HG02981 (cell line): Measurements from ENCODE around the gene TMED4.

Experiments
- ATAC-seq: cut with Tn5 transposase; IDR thresholded peaks from one replicate; pipeline ENCODE4 v1.9.1; 2021; ENCODE audit warnings: mild to moderate bottlenecking, moderate library complexity; ENCODE audit not compliant: unreplicated experiment

The TMED4 gene

DNA sequence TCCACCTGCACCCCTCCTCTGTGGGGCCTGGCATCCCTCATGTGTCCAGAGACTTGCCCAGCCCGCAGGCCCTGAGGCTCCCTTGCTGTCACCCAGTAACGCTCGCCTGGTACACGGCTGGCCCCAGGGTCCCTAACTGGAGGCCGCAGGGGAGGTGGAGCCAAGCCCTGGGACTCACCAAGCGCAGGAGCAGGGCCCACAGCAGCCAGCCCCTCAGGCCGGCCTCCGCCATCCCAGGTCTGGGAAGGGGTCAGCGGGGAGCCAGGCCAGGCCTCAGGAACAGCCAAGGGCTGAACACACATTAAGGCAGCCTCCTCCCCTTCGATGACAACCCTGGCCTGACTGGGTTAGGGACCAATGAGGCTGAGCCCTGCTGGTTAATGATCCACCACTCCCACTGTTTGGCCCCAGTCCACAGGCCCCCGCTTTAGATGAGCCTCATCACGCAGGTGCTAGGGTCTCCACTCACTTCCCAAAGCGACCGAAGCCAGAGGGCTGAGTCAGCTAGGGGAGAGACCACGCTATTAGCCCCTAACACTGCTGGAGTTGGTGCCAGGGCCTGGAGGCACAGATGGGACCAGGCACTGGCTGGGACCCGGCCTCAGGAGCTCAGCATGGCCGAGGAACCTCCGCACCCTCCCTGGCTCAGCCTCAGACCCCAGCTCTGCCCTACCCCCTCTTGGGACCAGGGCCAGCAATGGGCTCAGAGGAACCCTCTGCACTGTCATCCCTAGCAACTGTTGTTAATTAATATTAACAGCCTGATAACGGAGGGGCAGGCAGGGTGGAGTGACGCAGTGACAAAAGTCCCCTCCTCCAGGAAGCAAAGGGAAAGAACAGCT is 40.8 kb downstream of the TMED4 start, which contains the start of gene NPC1L1:
TSS of gene NPC1L1 (minus strand) at position 303 of the 842 bp plus-strand sequence. CDS start at position 232, 71 bp downstream.
- no peak for ATAC-seq

DNA sequence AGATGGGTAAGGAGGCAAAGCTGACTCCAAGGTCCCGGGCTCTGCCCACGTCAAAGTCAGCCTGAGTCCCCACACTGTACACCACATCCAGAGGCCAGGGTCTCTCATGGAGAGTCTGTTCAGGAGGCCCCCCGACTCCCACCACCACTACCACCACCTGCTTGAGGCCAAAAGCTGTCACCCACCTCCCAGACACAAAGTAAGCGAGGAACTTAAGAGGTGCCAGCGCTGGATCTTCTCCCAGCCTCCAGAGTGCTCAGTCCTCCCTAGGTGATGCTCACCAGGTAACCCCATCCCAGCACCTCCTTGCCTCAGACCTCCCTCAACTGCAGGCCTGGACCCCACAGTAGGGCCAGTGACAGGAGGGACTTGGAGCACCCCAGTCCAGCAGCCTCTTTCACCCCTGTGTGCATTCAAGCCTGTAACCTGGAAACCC is 41.4 kb downstream of the TMED4 start:
- ATAC-seq, result no peak

DNA sequence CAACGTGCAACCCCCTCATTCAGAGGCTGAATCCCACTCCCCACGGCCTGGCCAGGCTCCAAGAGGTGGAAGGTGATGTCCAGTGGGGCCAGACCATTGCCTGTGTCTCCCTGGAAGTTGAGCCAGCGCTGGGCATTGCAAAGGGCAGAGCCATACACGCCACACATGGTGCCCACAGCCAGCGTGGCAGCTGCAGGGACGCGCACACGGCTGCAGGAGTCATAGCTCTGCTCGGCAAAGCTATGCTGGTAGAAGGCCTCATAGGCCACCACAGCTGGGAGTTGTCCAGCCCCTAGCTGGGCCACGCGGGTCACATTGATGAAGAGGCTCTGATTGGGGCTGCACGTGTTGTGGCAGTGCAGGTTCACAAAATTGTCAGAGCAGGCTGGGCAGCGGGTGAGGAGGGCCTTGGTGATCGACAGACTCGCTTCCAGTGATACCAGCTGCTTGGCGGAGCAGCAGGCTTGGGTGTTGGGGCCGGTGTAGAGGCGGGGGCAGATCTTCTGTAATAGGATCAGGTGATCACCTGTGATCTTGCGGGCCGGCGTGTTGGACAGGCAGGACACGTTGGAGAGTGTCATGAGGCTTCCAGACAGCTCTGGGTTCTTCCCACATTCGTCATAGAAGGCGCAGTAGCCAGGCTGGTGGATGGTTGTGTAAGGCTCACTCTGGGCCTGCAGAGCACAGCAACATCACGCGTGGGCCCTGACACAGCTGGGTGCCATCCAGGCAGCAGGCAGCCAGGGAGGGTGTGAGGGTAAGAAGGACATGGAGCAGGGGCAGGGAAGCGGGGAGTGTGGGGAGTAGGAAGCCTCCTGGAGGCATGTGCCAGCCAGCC is 42.1 kb downstream of the TMED4 start:
- no peak for ATAC-seq

GRCh38 chr7:44538798-44539668 is 43.0 kb downstream of the TMED4 start:
- no peak for ATAC-seq

- ATAC-seq, result no peak
These were observed 43.8 kb downstream of the TMED4 start for GRCh38 chr7:44538093-44538797.

DNA sequence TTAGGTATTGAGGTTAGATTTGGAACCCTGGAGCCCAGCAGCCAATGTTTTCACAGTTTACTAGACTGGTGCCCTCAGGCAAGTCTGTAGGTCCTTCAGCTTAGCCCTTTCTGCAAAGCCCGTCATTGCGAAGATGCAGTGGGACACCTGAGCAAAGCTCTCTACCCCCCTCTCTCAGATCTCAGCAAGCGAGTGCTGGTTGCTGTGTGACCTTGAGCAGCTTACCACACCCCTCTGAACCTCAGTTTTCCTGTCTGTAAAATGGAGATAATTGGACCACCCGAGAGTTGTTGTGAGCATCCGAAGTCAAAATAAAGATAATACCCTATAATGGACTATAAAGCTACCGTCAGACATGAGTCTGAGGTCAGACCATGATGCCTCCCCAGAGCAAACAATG is 44.6 kb downstream of the TMED4 start:
- no peak for ATAC-seq

DNA sequence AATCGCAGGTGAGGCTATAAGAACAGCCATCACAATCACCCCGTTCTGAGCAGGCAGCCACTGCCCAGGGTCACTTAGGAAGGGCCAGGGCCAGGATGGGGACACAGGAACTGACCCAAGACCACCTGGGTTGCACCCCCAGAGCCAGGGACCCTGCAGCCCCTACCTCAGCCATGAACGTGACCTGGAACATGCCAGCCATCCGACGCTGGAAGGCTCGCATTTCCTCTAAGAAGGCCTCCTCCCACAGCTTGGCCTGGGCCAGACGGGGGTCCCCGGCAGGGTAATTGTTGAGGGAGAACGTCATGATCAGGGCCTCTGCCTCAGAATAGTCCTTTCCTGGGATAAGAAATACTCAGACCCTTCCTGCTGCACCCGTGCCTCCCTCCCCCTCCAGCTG is 45.9 kb downstream of the TMED4 start:
- ATAC-seq, result no peak

GRCh38 chr7:44535348-44536064 is 46.5 kb downstream of the TMED4 start:
- ATAC-seq, result no peak

GRCh38 chr7:44534501-44534900 is 47.5 kb downstream of the TMED4 start:
- peak; percentile 56 for ATAC-seq

DNA sequence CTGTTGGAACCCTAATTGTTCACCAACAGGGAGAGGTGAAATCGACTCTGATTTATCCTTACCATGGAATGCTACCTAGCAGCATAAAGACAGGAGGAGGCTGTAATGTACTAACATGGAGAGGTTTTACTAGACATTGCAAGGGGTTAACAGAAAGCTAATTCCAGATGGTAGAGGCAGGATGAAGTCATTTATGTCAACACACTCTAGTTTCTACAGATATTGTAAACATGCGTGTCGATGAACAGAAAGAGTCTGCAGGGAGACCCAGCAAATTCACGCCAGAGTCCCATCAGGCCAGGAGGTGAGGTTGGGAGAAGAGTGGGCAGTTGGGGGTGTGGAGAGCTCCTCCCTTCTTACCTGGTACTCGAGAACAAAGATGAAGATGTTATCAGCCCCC is 47.9 kb downstream of the TMED4 start:
- ATAC-seq, result no peak

- ATAC-seq, result no peak
These were observed 48.6 kb downstream of the TMED4 start for GRCh38 chr7:44533301-44534055.

DNA sequence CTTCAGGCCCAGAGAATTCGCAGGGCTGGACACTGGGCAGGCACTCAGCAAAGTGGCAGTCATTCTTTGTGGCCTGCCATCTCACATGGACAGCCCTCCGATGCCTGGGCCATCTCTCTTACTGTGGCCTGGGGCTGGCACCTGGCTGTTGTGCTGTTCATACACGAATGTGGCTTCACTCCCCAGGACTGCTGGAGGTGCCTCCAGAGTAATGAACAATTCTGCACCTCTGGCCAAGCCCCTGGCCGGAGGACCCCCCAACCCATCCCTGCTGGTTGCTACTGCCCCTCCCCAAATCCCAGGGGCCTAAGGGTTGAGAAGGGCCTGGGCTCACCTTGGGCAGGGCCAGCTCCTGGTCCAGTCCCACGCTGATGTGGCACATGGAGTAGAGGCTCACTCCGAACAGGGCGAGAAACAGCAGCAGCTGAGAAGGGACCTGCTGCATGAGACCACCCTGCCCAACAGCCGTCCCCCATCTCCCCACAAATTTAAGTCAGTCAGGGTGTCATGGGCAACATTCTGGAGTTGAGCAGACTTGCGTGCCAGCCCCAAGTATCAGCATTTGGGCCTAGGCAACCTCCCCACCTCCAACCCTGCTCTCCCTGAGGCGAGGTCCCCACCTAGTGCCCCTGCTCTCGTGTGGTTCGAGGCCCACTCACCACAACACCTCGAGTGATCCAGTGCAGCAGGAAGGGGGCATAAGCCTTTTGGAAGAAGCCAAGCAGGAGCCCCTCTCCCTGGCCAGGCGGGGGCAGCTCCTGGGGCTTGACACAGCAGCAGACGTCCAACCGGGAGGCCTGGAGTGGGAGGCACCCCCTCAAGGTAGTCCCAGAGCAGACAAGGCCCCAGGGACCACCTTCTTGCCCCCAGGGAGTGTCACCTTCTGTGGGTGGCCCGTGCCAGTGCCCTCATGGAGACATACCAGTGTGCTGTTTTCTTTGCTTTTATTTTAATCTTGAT is 50.3 kb downstream of the TMED4 start:
- ATAC-seq, result no peak

GRCh38 chr7:44530990-44531389 is 51.0 kb downstream of the TMED4 start:
- ATAC-seq, result no peak
